WERI-Rb-1 (cell line): Measurements from ENCODE around the gene SLC8A3.

Experiments
- DNase-seq: peaks from one replicate; pipeline ENCODE4 v3.0.0-alpha.2; 2020
- H3K27ac ChIP-seq: fragments of 250-450 bp; sonication (Bioruptor Pico); 2 replicates; pipeline ENCODE4 v1.5.1; 2020; ENCODE audit warnings: mild to moderate bottlenecking, moderate library complexity
- H3K27me3 ChIP-seq: fragments of 250-450 bp; sonication (Bioruptor Pico); 2 replicates; pipeline ENCODE4 v1.5.1; 2021; ENCODE audit warnings: mild to moderate bottlenecking, low read depth, moderate library complexity; ENCODE audit not compliant: insufficient read depth, severe bottlenecking
- H3K36me3 ChIP-seq: fragments of 250-450 bp; sonication (Bioruptor Pico); 2 replicates; pipeline ENCODE4 v1.5.1; 2020; ENCODE audit warnings: mild to moderate bottlenecking, moderate library complexity
- H3K4me3 ChIP-seq: 2 replicates; pipeline ENCODE4 v1.5.1; 2011; ENCODE audit warnings: low read depth, mild to moderate bottlenecking, control low read depth, low read length
- H3K9me3 ChIP-seq: fragments of 250-450 bp; sonication (Bioruptor Pico); 2 replicates; pipeline ENCODE4 v1.5.1; 2021; ENCODE audit warnings: mild to moderate bottlenecking, moderate library complexity; ENCODE audit not compliant: severe bottlenecking
- CTCF ChIP-seq: IDR thresholded peaks from 2 replicates; pipeline ENCODE4 v1.5.1; 2011; ENCODE audit warnings: low read depth, mild to moderate bottlenecking, control low read depth, inconsistent platforms, low read length

The SLC8A3 gene

GRCh38 chr14:70084226-70084625, 104.5 kb downstream of the SLC8A3 start:
- Histone ChIP-seq H3K9me3 (no peaks in the 10 kb centered on the region), H3K27me3 (peaks cover 37% of the 10 kb centered on the region), H3K36me3 (no peaks in the 10 kb centered on the region), H3K4me3 (no peak overlapping the region), H3K27ac (no peak overlapping the region)
- TF ChIP-seq CTCF, result no peak
- DNase-seq, result no peak

- Histone ChIP-seq H3K27ac (no peak overlapping the region), H3K4me3 (no peak overlapping the region), H3K9me3 (no peaks in the 10 kb centered on the region), H3K36me3 (no peaks in the 10 kb centered on the region), H3K27me3 (peaks cover 32% of the 10 kb centered on the region)
- DNase-seq, result no peak
- no peak for TF ChIP-seq CTCF
Measured at GRCh38 chr14:70082394-70082793, 106.4 kb downstream of the SLC8A3 start.

- no peak for TF ChIP-seq CTCF
- Histone ChIP-seq H3K4me3 (no peak overlapping the region), H3K9me3 (no peaks in the 10 kb centered on the region), H3K36me3 (no peaks in the 10 kb centered on the region), H3K27ac (no peak overlapping the region), H3K27me3 (peaks cover 22% of the 10 kb centered on the region)
- DNase-seq, result no peak
Measured at GRCh38 chr14:70080076-70080475, 108.7 kb downstream of the SLC8A3 start.

GRCh38 chr14:70078329-70078728, 110.4 kb downstream of the SLC8A3 start:
- no peaks in the 10 kb centered on the region for H3K36me3 ChIP-seq
- peaks cover 17% of the 10 kb centered on the region for H3K27me3 ChIP-seq
- H3K4me3 ChIP-seq, result no peak overlapping the region
- no peaks in the 10 kb centered on the region for H3K9me3 ChIP-seq
- H3K27ac ChIP-seq, result no peak overlapping the region
- TF ChIP-seq CTCF, result no peak
- no peak for DNase-seq

GRCh38 chr14:70077720-70078119, 111.0 kb downstream of the SLC8A3 start:
- DNase-seq, result no peak
- no peak overlapping the region for H3K27ac ChIP-seq
- TF ChIP-seq CTCF, result no peak
- no peaks in the 10 kb centered on the region for H3K36me3 ChIP-seq
- H3K4me3 ChIP-seq, result no peak overlapping the region
- peaks cover 15% of the 10 kb centered on the region for H3K27me3 ChIP-seq
- no peaks in the 10 kb centered on the region for H3K9me3 ChIP-seq

- no peak for TF ChIP-seq CTCF
Measured at GRCh38 chr14:70077005-70077404, 111.7 kb downstream of the SLC8A3 start.

More at GRCh38 chr14:70077005-70077404, 111.7 kb downstream of the SLC8A3 start:
- DNase-seq, result no peak
- peaks cover 12% of the 10 kb centered on the region for H3K27me3 ChIP-seq
- no peak overlapping the region for H3K27ac ChIP-seq
- H3K9me3 ChIP-seq, result no peaks in the 10 kb centered on the region
- no peak overlapping the region for H3K4me3 ChIP-seq
- no peaks in the 10 kb centered on the region for H3K36me3 ChIP-seq
